Measurements from ENCODE around the gene MRGPRE.

The MRGPRE gene

DNA sequence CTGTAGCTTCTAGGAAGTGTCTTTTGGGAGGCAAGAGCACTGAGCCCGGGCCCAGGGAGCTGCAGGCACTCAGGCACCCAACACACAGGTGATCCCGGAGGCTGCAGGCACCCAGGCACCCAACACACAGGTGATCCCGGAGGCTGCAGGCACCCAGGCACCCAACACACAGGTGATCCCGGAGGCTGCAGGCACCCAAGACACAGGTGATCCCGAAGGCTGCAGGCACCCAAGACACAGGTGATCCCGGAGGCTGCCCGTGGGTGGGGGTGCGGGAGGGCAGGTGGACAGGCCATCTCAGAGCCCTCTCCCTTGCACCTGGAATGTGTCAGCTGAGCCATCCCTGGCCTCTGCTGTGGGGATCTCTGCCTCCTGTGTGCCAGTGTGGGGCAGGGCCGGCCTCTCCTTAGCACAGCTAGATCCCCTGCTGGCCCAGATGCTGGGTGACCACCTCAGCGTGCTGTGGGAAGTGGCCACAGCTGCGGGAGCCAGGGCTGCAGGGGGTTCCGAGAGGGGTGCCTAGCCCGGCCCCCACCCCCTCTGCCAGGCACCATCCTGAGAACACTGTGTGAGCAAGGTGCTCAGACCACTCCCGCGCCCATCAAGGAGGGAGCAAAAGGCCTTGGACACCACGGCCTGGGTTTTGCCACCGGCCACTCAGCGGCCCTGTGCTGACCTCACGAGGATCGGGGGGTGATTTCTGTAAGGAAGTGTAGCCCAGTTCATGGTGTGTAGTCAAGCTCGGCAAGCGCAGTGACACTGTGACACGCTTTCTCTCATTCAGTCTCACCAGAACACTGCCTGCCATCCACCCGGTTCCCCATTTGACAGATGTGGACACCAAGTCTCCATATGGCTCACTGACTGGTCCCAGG lies 27.8 kb downstream of the MRGPRE start:
- DNase-seq (ENCODE audit: low read depth) = no peak
- no peak overlapping the region for H3K4me3 ChIP-seq (replicated peaks; ENCODE audit: low read depth, low read length)
- TF ChIP-seq, protein P1, sequence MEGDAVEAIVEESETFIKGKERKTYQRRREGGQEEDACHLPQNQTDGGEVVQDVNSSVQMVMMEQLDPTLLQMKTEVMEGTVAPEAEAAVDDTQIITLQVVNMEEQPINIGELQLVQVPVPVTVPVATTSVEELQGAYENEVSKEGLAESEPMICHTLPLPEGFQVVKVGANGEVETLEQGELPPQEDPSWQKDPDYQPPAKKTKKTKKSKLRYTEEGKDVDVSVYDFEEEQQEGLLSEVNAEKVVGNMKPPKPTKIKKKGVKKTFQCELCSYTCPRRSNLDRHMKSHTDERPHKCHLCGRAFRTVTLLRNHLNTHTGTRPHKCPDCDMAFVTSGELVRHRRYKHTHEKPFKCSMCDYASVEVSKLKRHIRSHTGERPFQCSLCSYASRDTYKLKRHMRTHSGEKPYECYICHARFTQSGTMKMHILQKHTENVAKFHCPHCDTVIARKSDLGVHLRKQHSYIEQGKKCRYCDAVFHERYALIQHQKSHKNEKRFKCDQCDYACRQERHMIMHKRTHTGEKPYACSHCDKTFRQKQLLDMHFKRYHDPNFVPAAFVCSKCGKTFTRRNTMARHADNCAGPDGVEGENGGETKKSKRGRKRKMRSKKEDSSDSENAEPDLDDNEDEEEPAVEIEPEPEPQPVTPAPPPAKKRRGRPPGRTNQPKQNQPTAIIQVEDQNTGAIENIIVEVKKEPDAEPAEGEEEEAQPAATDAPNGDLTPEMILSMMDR (IDR thresholded peaks at IDR 0.05; ENCODE audit: low read length, missing control alignments) = no peak

DNA sequence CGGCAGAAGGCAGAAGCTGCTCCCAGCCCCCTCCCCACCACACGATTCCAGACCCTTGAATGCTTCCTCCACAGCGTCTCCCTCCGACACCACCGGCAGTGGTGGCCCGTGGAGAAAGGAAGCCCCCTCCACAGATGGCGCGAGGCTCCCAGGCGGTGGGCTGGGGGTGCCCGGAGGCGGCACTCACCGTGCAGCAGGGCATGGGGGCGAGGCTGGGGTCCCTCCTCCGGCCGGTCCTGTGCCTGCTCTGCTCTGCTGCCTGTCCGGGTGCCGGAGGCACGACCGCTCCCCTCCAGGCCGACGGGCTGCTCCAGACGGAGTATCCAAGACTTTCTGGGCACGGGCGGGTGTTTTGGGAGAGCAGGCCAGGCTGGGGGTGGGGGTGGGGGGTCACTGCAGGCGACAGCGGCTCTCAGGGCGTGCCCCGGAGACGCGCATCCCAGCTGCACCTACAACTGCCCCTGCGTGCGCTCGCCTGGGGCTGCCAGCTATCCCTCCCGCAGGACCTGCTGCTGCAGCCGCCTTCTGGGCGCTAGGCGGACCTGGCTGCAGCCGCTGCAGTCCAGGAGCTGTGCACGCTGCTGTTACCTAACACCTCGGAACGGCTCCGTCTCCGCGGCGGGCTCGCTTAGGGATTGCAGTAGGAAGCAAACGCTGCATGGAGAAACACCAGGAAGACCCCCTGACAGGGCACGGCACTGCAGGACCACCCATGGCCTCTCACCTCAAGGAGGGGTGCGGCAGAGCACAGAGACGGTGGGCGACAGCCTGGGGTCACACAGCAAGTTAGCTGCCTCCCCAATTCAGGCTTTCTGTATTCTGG lies 28.8 kb downstream of the MRGPRE start:
- no peak for DNase-seq (ENCODE audit: low read depth)
- TF ChIP-seq, protein P1 (IDR thresholded peaks at IDR 0.05; ENCODE audit: low read length, missing control alignments) = no peak
- H3K4me3 ChIP-seq (replicated peaks; ENCODE audit: low read depth, low read length) = no peak overlapping the region

GRCh38 chr11:3202759-3203158 lies 29.5 kb downstream of the MRGPRE start:
- no peak for DNase-seq (ENCODE audit: low read depth)
- no peak overlapping the region for H3K4me3 ChIP-seq (replicated peaks; ENCODE audit: low read depth, low read length)
- TF ChIP-seq, protein P1 (IDR thresholded peaks at IDR 0.05; ENCODE audit: low read length, missing control alignments) = no peak

GRCh38 chr11:3202305-3202704 lies 29.9 kb downstream of the MRGPRE start:
- H3K4me3 ChIP-seq (replicated peaks; ENCODE audit: low read depth, low read length) = no peak overlapping the region
- TF ChIP-seq, protein P1 (IDR thresholded peaks at IDR 0.05; ENCODE audit: low read length, missing control alignments) = no peak
- no peak for DNase-seq (ENCODE audit: low read depth)

DNA sequence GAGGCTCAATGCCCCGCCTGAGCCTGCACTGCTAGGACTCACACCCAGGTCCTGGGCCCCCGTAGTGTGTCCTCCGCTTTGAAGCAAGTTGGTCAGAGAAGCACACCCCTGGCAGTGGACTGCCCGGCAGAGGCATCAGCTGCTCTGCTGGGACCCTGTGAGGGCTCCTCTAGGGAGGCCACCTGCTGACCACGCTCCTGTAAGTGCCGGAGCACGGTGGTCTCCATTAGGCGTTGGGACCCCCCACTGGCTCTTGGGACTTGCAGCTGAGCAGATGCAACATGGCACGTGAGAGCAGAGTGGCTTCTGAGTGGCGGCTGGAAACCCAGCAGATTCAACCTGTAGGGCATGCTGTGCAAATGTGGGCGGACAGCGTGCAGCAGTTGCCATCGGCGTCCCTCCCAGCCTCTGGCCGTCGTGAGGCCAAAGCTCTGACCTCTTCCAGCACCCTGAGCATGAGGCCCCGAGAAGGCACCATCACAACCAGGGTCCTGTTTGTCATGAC lies 30.5 kb downstream of the MRGPRE start:
- no peak for DNase-seq (ENCODE audit: low read depth)
- TF ChIP-seq, protein P1 (IDR thresholded peaks at IDR 0.05; ENCODE audit: low read length, missing control alignments) = no peak
- no peak overlapping the region for H3K4me3 ChIP-seq (replicated peaks; ENCODE audit: low read depth, low read length)

GRCh38 chr11:3201112-3201581 lies 31.1 kb downstream of the MRGPRE start:
- TF ChIP-seq, protein P1 (IDR thresholded peaks at IDR 0.05; ENCODE audit: low read length, missing control alignments) = no peak
- H3K4me3 ChIP-seq (replicated peaks; ENCODE audit: low read depth, low read length) = no peak overlapping the region
- no peak for DNase-seq (ENCODE audit: low read depth)
